Measurements from ENCODE around the gene DAO.

- TF ChIP-seq CTCF (IDR thresholded peaks at IDR 0.05), result no peak
- no peak for TF ChIP-seq POLR2AphosphoS5 (IDR thresholded peaks at IDR 0.05)
- TF ChIP-seq EP300 (IDR thresholded peaks at IDR 0.05), result no peak
- TF ChIP-seq POLR2A (IDR thresholded peaks at IDR 0.05), result no peak
Observed at GRCh38 chr12:108833757-108834472, 46.0 kb upstream of the DAO start.

Measured in stomach (tissue), 4 donors.